PFSK-1 (cell line): ENCODE measurements around the gene HMMR.

Experiments
- FOXP2 ChIP-seq: optimal IDR thresholded peaks from 2 replicates; pipeline ENCODE3; 2011; ENCODE audit warnings: borderline replicate concordance, control low read depth, inconsistent platforms; ENCODE audit not compliant: insufficient read depth; ENCODE audit errors: extremely low read length, extremely low read depth
- POLR2AphosphoS5 ChIP-seq: IDR thresholded peaks from 2 replicates; pipeline ENCODE4 v1.6.1; 2012; ENCODE audit warnings: low read depth, mild to moderate bottlenecking, control low read depth, low read length, moderate library complexity
- SIN3A ChIP-seq: IDR thresholded peaks from 2 replicates; pipeline ENCODE4 v1.6.1; 2012; ENCODE audit warnings: mild to moderate bottlenecking, low read length, moderate library complexity, borderline replicate concordance; ENCODE audit not compliant: insufficient read depth
- TAF1 ChIP-seq: IDR thresholded peaks from 2 replicates; pipeline ENCODE4 v1.6.1; 2012; ENCODE audit warnings: low read length, control low read depth, borderline replicate concordance; ENCODE audit not compliant: insufficient read depth
- TF ChIP-seq, protein P1 (sequence below), 2 experiments: IDR thresholded peaks; 2 replicates each; pipeline versions ENCODE4 v1.6.1 to v1.8.0; 2011 to 2012; ENCODE audit warnings: low read depth in 2 of 2, low read length in 2 of 2, control low read depth in 1 of 2, inconsistent platforms in 1 of 2, mild to moderate bottlenecking in 1 of 2, moderate library complexity in 1 of 2; ENCODE audit not compliant: insufficient read depth in 1 of 2

The HMMR gene

DNA sequence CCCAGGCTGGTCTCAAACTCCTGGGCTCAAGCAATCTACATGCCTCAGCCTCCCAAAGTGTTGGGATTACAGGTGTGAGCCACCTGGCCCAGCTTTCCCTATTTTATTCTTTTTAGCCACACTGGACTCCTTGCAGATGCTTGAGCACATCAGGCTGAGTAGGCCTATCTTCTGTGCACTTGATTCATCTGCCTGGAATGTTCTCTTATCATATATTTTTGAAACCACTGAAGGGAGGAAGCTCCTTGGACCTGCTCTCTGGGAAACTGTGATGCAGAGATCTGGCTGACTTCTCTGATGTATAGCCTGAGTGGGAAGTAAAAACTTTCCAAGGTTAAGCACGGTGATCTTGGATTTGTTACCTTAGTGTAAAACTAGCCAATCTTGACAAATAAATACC, 38.5 kb downstream of the HMMR start:
- TF ChIP-seq TAF1 (no peak), FOXP2 (no peak), SIN3A (no peak), POLR2AphosphoS5 (no peak)
- TF ChIP-seq, protein P1, sequence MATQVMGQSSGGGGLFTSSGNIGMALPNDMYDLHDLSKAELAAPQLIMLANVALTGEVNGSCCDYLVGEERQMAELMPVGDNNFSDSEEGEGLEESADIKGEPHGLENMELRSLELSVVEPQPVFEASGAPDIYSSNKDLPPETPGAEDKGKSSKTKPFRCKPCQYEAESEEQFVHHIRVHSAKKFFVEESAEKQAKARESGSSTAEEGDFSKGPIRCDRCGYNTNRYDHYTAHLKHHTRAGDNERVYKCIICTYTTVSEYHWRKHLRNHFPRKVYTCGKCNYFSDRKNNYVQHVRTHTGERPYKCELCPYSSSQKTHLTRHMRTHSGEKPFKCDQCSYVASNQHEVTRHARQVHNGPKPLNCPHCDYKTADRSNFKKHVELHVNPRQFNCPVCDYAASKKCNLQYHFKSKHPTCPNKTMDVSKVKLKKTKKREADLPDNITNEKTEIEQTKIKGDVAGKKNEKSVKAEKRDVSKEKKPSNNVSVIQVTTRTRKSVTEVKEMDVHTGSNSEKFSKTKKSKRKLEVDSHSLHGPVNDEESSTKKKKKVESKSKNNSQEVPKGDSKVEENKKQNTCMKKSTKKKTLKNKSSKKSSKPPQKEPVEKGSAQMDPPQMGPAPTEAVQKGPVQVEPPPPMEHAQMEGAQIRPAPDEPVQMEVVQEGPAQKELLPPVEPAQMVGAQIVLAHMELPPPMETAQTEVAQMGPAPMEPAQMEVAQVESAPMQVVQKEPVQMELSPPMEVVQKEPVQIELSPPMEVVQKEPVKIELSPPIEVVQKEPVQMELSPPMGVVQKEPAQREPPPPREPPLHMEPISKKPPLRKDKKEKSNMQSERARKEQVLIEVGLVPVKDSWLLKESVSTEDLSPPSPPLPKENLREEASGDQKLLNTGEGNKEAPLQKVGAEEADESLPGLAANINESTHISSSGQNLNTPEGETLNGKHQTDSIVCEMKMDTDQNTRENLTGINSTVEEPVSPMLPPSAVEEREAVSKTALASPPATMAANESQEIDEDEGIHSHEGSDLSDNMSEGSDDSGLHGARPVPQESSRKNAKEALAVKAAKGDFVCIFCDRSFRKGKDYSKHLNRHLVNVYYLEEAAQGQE (IDR thresholded peaks at IDR 0.05; ENCODE audit: insufficient read depth in 1 of 2, low read depth in 2 of 2, low read length in 2 of 2) = no peak

DNA sequence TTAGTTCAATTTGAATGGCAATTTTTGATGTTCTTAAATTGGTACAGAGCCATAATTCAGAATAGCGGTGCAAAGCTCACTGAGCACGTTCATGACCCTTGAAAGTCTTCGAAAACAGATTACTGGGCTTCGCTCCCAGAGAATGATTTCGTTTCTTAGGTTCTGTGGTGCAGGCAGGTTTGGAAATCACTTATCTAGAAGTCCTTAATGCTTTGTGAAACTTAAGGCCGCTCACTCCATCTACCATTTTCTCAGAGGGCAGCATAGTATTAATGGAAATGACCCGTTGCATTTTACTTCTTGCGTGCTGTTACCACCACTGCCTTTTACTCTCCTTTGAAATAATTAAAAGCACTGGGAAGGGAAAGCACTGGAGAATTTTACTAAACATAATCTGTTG, 42.1 kb downstream of the HMMR start:
- TF ChIP-seq SIN3A (no peak), TAF1 (no peak), POLR2AphosphoS5 (no peak), FOXP2 (no peak)
- TF ChIP-seq, protein P1 (IDR thresholded peaks at IDR 0.05; ENCODE audit: insufficient read depth in 1 of 2, low read depth in 2 of 2, low read length in 2 of 2) = no peak

DNA sequence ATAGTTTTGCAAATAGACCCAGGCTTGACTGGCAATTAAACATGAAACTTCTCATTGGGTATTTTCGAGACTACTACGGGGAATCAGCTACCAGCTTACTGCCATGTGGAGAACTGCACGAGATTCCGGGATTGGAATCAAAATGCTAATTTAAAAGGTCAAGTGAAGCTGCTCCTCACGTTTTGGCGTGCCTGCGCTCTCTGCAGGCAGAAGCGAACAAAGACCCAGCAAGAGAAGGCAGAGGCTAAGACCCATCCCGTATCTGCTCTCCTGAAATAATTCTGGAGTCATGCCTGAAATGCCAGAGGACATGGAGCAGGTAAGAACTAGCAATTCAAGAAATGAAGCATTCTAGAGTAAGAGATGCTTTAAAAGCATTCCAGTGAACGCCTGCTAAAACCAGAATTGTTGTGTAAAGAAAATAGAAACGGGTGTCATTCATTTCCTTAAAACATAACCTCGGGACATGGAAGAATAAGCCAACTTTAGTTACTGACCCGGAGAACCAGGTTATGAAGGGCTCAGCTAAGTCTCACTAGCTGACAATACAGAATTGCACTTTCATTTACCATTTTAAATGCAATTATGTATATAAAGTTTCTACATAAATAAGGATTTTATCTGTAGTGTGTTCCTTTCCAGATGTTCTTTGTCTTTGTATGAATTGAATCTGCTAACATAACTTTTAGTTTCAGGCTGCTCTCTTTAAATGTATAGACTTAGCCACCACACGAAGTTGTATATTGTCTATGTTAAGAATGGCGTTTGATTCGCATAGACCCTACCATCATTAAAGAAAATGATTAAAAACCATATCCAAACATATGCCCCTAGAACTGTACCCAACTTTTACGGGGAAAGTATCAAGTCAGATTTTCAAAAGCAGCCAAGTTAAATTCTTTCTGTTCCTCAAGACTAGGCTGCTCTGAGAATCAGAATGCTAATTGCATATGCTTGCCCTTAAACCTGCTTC, 43.0 kb downstream of the HMMR start:
- TF ChIP-seq, protein P1 (IDR thresholded peaks at IDR 0.05; ENCODE audit: insufficient read depth in 1 of 2, low read depth in 2 of 2, low read length in 2 of 2) = peak in 1 of 2 experiments; percentile 35; a peak in 1 of 4 replicates
- TF ChIP-seq SIN3A = peak; percentile 81; the same call in 1 of the 2 replicates
- TF ChIP-seq POLR2AphosphoS5 = peak; percentile 54; the same call in 1 of the 2 replicates
- TF ChIP-seq TAF1 = no peak
- no peak for TF ChIP-seq FOXP2

DNA sequence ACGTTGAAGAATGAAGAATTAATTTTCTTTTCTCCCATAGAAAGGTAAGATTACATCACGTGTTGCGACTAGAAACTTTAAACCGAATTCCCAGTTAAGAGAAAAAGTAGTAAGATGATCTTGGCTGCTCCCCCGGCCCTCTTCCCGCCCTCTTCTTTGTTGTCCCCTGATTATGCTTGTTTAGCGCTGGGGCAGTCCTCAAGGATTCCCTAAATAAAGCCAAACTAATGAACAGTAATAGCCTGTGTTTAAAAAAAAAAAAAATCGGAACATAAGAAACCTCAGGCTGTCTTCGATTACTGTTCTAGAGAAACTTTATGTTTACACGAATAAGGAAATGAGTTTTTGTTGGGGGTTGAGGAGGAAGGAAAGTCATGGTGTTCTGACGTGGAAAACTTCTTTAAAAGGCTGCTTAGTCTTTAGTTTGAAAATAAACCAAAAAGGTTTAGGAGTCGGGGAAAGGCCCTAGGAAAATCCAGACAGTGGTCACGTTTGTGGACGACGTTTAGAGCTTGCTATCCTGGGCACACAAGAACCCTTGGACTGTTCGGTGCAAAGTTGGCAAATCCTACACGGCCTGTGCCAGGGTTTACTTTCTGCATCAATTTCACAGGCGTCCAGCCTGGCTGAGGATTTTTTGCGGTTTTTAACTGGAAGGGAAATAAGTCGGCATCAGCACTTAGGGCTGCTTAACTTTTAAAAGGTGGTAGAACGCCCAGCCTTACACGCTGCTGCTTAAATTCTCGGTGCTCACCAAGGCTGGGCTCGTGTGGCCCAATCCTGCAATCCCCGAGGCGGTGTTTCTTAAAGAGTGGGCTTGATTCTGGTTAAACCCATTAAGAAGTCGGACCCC, 43.9 kb downstream of the HMMR start:
- TF ChIP-seq SIN3A = no peak
- no peak for TF ChIP-seq TAF1
- no peak for TF ChIP-seq POLR2AphosphoS5
- TF ChIP-seq, protein P1 (IDR thresholded peaks at IDR 0.05; ENCODE audit: insufficient read depth in 1 of 2, low read depth in 2 of 2, low read length in 2 of 2) = no peak
- TF ChIP-seq FOXP2 = no peak
